ENCODE measurements around the gene GPC6.

- TF ChIP-seq CTCF (IDR thresholded peaks at IDR 0.05; ENCODE audit: low read depth, low read length) (no peak), POLR2A (IDR thresholded peaks at IDR 0.05; ENCODE audit: extremely low read depth, insufficient read length) (no peak)
These were observed 540.7 kb downstream of the GPC6 start for GRCh38 chr13:93767180-93767916.

All from NB4 (cell line).